PC-9 (cell line): ENCODE measurements around the gene PRLR.

ENCODE experiments used
- CTCF ChIP-seq: fragments of 200-600 bp; sonication (generic); conservative IDR thresholded peaks from 2 replicates; pipeline ENCODE4 v1.6.1; 2017; ENCODE audit warnings: mixed run types, antibody characterized with exemption, mild to moderate bottlenecking, moderate library complexity
- EZH2 ChIP-seq: fragments of 200-600 bp; sonication (generic); IDR thresholded peaks from 2 replicates; pipeline ENCODE4 v1.8.0; 2017; ENCODE audit warnings: antibody characterized with exemption, low read depth

- TF ChIP-seq CTCF (no peak), EZH2 (no peak)
Observed at GRCh38 chr5:35172533-35172932, 57.8 kb downstream of the PRLR start.
